HS-27A (cell line): ENCODE measurements around the gene BCO1.

Experiments
- DNase-seq: peaks from one replicate; pipeline ENCODE4 v3.0.0-alpha.2; 2012; ENCODE audit warnings: low read depth, missing footprints

Gene BCO1

DNA sequence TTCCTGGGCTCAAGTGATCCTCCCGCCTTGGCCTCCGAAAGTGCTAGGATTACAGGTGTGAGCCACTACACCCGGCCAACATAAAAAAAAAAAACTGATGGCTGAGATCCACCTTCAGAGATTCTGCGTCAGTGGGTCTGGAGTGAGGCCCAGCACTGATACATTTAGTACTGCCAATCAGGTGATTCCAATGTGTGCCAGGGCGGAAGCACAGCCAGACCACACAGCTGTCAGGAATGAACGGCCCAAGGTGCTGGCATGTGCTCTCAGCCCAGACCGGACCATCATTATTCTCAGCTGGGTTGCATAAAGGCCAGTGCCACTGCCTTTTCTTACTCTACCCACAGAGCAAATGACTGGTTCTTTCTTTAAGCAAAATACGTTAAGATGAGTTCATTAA is 1.2 kb upstream of the BCO1 start:
- no peak for DNase-seq

DNA sequence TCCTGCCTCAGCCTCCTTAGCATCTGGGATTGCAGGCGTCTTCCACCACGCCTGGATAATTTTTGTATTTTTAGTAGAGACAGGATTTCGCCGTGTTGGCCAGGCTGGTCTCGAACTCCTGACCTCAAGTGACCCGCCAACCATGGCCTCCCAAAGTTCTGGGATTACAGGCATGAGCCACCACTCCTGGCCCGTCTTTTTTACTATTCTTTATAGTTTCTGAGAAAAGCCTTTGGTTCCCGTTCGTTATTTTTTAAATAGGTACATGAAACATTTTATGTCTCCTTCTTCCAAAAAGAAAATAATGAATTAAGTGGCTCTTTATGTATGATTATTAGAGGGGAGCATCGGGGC is 570 bp upstream of the BCO1 start:
- DNase-seq = no peak

DNA sequence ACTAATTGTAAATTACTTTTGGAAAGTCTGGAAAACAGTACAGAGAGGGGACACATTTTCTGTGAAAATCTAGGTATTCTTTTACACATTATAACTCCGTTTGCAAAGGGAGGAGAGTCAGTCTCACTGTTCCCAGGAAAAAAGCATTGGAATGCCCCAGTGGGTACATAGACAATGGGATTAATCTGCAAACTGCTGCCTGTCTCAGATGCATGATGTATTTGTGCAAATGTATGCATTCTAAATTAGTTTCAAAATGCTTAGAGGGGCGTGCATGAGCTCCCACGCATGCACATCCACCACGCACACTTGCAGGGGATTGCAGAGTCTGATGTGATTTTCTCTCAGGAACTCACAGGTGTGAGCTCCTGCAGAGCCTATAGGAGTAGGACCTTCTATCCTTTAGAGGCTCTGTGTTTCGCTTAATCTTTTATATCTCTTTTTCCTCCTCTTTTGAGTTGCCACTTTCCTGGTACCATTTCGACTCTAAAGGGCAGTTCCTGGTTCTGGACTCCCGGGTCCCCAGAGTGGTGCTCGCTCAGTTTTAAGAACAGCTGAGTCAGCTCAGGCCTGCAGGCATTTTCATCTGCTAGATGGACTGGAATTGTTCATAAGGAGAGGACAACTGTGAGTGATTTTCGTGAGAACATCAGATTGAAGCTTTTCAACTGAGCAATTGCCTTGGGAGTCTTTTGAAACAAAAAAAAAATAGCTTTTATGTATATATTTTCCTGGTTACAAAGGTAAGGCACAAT is 1.1 kb downstream of the BCO1 start:
- no peak for DNase-seq

DNA sequence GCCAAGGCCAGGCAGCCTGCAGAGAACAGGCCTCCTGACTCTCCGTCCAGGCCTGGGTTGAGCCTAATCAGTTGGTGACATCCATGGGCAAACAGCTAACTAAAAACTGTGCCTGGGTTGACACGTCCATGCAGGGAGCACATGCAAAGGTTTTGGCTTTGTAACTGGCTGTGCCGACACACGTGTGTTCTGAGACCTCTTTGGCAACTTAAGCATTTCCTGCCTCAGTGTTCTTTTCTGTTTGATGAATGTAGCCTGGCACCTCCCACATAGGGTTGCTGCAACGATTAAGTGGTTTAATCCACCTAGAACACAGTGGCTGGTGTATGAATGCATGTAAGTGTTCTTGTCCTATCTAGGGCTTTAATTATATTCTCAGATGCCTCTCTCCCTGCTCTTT is 3.2 kb downstream of the BCO1 start:
- no peak for DNase-seq

- no peak for DNase-seq
These were observed 4.6 kb downstream of the BCO1 start for GRCh38 chr16:81242977-81243618.

DNA sequence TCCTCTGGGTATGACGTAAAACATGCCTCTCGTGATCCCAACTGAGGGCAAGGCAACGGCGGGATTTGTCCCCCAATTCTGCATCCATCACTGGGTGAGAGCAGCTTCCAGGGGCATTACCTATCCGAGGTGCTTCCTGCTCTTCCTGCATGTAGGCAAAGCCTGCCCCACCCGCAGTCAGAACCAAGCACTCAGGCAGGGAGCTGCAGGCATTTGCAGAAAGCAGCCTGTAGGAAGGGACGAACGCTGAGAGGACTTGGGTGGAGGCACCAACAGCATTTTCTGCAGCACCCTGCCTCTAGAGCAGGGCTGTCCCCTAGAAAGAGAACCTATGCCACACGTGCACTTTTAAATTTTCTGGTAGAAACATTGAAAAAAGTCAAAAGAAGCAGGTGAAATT is 5.5 kb downstream of the BCO1 start:
- DNase-seq = no peak

DNA sequence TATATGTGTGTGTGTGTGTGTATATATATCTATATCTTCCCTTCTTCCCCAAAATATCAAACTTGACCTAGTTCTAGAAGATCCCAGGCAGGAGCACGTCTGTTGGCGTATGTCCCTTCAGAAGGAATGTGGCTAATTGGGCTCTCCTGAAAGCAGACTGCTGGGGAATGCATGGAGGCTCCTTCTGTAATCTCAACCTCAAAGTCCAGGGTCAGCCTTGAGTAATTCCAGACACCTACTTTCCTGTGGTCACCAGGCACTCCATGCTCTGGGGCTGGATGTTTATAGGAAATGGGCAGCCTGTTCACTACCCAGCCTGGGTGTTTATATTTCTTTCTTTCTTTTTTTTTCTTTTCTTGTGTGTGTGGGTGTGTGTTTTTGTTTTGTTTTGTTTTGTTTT is 13.4 kb downstream of the BCO1 start:
- DNase-seq = no peak

GRCh38 chr16:81253141-81253540 is 14.7 kb downstream of the BCO1 start:
- no peak for DNase-seq

GRCh38 chr16:81254922-81255526 is 16.5 kb downstream of the BCO1 start:
- no peak for DNase-seq

GRCh38 chr16:81259916-81260315 is 21.4 kb downstream of the BCO1 start:
- DNase-seq = no peak

DNA sequence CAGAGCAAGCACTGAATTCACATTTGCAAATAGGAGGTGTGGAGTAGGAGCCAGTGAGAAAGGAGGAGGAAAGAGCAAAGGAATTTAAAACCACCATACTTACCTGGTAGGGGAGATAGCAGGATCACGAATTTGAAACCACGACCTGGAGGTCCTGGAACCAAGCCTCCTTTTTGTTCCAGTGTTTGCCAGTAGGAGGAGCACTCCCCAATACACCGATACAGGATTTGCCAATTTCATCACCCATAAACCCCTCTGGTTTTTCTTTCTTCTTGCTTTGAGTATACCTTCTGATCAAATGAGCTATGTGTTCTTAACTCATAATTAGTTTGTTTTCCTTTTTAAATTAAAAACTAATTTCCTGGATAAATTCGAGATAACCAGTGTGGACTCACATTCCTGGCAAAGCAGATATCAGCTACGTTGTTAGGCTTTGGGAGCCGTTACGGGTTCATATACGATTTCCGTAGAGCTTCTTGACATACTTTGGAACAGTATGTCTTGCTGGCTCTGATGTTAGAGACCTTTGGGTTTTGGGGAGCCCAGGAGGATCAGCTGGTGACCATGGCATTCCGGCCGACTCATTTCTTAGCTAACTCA is 22.7 kb downstream of the BCO1 start:
- DNase-seq = no peak

GRCh38 chr16:81263470-81264220 is 25.2 kb downstream of the BCO1 start:
- no peak for DNase-seq

DNA sequence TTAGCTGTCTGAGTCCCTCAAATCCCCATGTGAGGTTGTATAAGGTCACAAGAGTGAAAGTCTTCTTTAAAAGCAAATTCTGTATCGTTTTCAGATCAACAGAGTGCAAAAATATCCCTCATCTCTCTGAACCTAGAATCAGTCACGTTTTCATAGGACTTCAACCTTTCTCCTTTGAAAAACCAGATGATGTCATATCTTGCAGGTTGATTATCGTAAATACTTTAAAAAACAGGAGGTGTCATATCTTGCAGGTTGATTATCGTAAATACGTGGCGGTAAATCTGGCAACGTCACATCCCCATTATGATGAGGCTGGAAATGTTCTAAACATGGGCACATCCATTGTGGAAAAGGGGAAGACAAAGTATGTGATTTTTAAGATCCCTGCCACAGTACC is 25.9 kb downstream of the BCO1 start:
- no peak for DNase-seq

- DNase-seq = no peak
These were observed 26.6 kb downstream of the BCO1 start for GRCh38 chr16:81265052-81265451.

GRCh38 chr16:81265658-81266451 is 27.4 kb downstream of the BCO1 start:
- no peak for DNase-seq

DNA sequence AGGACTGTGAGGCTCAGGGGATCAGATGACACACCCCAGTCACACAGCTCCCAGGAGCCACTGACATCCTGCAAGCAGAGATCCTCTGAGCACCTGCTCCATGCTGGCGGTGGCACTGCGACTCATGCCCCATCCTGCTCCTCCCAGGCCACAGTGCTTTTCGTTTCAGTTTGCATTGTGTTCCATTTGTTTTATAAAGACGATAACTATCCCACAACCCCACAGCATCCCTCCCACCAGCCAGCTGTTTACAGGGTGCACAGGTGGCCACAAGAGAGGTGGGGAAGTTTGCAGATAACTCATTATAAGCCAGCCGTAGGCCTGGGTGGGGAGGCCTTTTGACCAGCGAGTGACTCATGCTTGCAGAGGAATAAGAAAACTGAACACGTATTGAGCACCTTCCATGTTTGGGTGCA is 28.2 kb downstream of the BCO1 start:
- no peak for DNase-seq

- DNase-seq = no peak
These were observed 30.0 kb downstream of the BCO1 start for GRCh38 chr16:81268509-81268908.

- DNase-seq = no peak
These were observed 34.9 kb downstream of the BCO1 start for GRCh38 chr16:81273223-81273950.

DNA sequence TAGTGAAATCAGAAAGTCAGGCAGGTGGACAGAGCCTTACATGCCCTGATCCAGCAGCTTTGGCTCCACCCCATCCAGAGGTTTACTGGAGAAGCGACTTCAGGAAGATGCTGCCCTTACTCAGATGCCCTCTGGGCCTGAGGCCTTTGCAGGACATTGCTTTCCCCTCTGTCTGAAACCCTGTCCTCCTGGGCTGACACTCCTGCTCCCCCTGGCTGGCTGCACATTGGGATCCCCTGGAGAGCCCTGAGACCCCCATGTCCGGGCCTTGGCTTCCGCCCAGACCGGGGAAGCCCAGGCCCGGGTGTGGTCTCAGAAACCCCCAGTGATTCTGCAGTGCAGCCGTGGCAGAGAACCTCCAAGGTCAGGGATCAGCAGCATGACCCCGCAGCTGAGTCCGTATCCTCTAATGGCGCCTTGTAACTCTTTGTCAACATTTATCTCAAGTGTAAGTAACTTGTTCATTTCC is 36.6 kb downstream of the BCO1 start:
- no peak for DNase-seq

- no peak for DNase-seq
These were observed 37.3 kb downstream of the BCO1 start for GRCh38 chr16:81275795-81276194.

DNA sequence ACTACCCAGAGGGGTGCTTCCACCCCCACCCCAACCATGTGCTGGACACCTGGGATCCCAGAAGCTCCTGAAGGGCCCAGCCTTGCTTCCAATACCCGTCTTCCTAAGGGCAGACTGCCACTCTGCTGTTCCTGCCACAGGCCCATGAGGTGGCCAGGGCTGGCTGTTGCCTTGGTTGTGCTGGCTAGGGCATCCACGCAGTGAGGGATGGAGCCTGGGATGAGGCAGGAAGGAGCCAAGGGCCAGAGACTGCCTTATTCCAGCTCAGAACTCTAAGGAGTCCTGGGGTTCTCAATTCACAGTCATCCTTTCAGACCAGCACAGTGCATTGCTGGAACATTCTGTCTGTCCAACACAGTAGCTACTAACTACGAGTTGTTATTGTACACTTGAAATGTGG is 37.8 kb downstream of the BCO1 start:
- no peak for DNase-seq
